GM23248 (cell line): ENCODE measurements around the gene ARHGEF4.

Experiments used
- EZH2 ChIP-seq: fragments of 200-600 bp; sonication (generic); IDR thresholded peaks from 2 replicates; pipeline ENCODE4 v1.6.1; 2018; ENCODE audit warnings: antibody characterized with exemption, mild to moderate bottlenecking; ENCODE audit not compliant: insufficient read depth, poor library complexity, severe bottlenecking
- EZH2phosphoT487 ChIP-seq: fragments of 200-600 bp; sonication (generic); IDR thresholded peaks from 2 replicates; pipeline ENCODE4 v1.6.1; 2018; ENCODE audit warnings: antibody characterized with exemption, moderate library complexity, mild to moderate bottlenecking, low read depth; ENCODE audit not compliant: insufficient read depth

DNA sequence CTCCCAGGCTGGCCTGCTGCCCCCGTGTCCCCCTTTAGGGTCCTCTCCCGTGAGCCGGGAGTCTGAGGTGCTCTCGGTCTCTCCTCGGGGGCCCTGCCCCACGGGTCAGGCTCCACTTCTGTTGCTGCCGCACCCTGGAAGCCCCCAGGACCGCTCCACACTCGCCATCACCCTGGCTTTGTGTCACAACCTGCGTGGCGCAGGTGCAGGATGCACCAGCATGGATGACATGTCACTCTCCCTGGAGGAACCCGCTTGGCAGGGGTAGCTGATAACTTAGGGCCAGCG lies 10.8 kb upstream of the ARHGEF4 start:
- TF ChIP-seq EZH2 (no peak), EZH2phosphoT487 (no peak)
